IMR-90 (cell line): ENCODE results near the gene ALOX5AP.

Experiments used
- BHLHE40 ChIP-seq: fragments of 150-350 bp; IDR thresholded peaks from 2 replicates; pipeline ENCODE4 v1.6.1; 2016; ENCODE audit warnings: mild to moderate bottlenecking, low read depth, low read length
- MXI1 ChIP-seq: IDR thresholded peaks from 2 replicates; pipeline ENCODE4 v1.6.1; 2012; ENCODE audit warnings: low read depth, mild to moderate bottlenecking, low read length, moderate library complexity, borderline replicate concordance
- POLR2A ChIP-seq: IDR thresholded peaks from 2 replicates; pipeline ENCODE4 v1.6.1; 2012; ENCODE audit warnings: mild to moderate bottlenecking, low read depth, low read length
- TF ChIP-seq, protein P1 (sequence below): conservative IDR thresholded peaks from 2 replicates; pipeline ENCODE4 v1.5.1; 2012; ENCODE audit warnings: mild to moderate bottlenecking, low read depth, low read length, improper control_type of control experiment
- TF ChIP-seq, protein P2 (sequence below): fragments of 150-350 bp; IDR thresholded peaks from 2 replicates; pipeline ENCODE4 v1.6.1; 2017; ENCODE audit warnings: mild to moderate bottlenecking, antibody characterized with exemption, low read length, low read depth

DNA sequence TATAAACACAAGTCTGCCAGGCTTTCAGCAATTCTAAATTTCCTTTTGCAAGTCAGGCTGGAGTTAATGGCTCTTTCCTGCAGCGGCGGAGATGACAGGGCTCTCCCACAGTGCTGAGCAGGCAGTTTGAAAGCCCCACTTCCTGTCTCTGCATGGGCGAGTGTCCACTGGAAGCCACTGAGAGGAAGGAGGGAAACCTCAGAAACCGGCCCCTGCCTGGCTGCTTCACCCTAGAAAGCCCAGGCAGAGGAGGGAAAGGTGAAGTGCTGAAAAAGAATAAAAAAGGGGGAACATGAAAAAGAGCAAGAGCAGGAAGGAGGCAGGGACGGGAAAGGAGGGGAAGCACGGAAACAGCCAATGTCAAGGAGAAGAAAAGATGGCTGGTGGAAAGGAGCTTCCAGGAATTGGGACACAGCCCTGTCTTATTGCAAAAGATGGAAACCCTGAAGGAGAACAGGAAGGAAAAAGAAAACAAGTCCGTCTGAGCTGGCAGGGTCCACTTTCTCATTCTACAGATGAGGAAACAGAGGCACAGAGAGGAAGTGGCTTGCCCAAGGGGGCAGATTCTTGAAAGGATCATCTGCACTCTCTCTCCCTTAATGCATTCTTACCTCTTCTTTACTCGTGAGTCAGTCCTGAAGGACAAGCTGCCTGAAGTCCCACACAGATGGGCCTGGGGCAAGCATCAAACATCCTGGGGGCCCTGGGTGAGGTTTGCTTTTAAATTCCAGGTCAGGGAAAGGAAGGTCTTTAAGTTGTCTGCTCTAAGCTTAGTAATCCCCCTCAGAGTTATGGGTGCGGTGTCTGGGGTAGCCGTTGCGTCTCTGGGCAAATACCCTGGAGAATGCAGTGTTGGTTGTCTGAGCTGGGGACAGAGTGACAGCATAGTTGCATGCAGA lies 38.8 kb upstream of the ALOX5AP start:
- TF ChIP-seq, protein P1, sequence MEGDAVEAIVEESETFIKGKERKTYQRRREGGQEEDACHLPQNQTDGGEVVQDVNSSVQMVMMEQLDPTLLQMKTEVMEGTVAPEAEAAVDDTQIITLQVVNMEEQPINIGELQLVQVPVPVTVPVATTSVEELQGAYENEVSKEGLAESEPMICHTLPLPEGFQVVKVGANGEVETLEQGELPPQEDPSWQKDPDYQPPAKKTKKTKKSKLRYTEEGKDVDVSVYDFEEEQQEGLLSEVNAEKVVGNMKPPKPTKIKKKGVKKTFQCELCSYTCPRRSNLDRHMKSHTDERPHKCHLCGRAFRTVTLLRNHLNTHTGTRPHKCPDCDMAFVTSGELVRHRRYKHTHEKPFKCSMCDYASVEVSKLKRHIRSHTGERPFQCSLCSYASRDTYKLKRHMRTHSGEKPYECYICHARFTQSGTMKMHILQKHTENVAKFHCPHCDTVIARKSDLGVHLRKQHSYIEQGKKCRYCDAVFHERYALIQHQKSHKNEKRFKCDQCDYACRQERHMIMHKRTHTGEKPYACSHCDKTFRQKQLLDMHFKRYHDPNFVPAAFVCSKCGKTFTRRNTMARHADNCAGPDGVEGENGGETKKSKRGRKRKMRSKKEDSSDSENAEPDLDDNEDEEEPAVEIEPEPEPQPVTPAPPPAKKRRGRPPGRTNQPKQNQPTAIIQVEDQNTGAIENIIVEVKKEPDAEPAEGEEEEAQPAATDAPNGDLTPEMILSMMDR: no peak
- TF ChIP-seq POLR2A: no peak
- TF ChIP-seq MXI1: no peak
- TF ChIP-seq, protein P2, sequence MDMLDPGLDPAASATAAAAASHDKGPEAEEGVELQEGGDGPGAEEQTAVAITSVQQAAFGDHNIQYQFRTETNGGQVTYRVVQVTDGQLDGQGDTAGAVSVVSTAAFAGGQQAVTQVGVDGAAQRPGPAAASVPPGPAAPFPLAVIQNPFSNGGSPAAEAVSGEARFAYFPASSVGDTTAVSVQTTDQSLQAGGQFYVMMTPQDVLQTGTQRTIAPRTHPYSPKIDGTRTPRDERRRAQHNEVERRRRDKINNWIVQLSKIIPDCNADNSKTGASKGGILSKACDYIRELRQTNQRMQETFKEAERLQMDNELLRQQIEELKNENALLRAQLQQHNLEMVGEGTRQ: no peak
- no peak for TF ChIP-seq BHLHE40
